Measurements from ENCODE around the gene TBCB. TPM values are rescaled to one million over a fixed set of nuclear protein-coding genes. Genes with fewer than 3 reads are reported as not detected.
"Not testable (repeated sequence)": the region's sequence is repeated elsewhere in the genome, so short reads cannot be mapped to it uniquely, and the experiment has no call there.

Gene TBCB
- total RNA-seq, 1 experiment from 2014 or later = 141 TPM

- BruUV-seq (replicated peaks) = no TSS peak
- ChIA-PET RAD21 (ENCODE audit: low non-redundant PET in 1 of 2, low total read pairs in 2 of 2, uncharacterized antibody in 2 of 2, unreplicated experiment in 2 of 2) (no interaction called here), POLR2A (no interaction called here), CTCF (interaction anchor here (1.8 kb wide), 1 partner anchor 45 kb away, joined by 6 read pairs; no protein-coding TSS in a partner anchor)
- peaks cover 6 to 13% of the 10 kb centered on the region in 2 experiments; a peak in 3 of 4 replicates for H3K4me1 ChIP-seq (ENCODE audit: control insufficient read depth in 1 of 2, insufficient read depth in 2 of 2, low read length in 2 of 2)
- H2AFZ ChIP-seq (ENCODE audit: low read depth, low read length, poor library complexity, severe bottlenecking) = no peak overlapping the region
- no peaks in the 10 kb centered on the region for H4K20me1 ChIP-seq (ENCODE audit: insufficient read depth)
- no peaks in the 10 kb centered on the region for H3K9me3 ChIP-seq (ENCODE audit: control insufficient read depth in 1 of 2, insufficient read depth in 1 of 2, low read depth in 1 of 2, low read length in 2 of 2)
- no peak overlapping the region for H3K9ac ChIP-seq (ENCODE audit: low read length)
- TF ChIP-seq SP1 (IDR thresholded peaks at IDR 0.05; ENCODE audit: low read depth) = no peak
- TF ChIP-seq ZBTB33 (IDR thresholded peaks at IDR 0.05; ENCODE audit: extremely low read depth, insufficient replicate concordance, low read length) = no peak
- no peak for TF ChIP-seq EZH2phosphoT487 (IDR thresholded peaks at IDR 0.05; ENCODE audit: borderline replicate concordance)
- TF ChIP-seq JUND (IDR thresholded peaks at IDR 0.05) = no peak
- no peak for TF ChIP-seq ZNF274 (IDR thresholded peaks at IDR 0.05; ENCODE audit: low read depth, low read length)
- TF ChIP-seq FOSL1 (IDR thresholded peaks at IDR 0.05; ENCODE audit: low read depth) = no peak
- no peak for TF ChIP-seq CTCF (IDR thresholded peaks at IDR 0.05 in 2 of 3, conservative IDR thresholded peaks at IDR 0.05 in 1 of 3; ENCODE audit: borderline replicate concordance in 1 of 3, insufficient read depth in 1 of 3, low read depth in 2 of 3, low read length in 2 of 3)
- TF ChIP-seq POLR2AphosphoS5 (IDR thresholded peaks at IDR 0.05; ENCODE audit: low read depth, low read length) = no peak
- TF ChIP-seq SRF (IDR thresholded peaks at IDR 0.05; ENCODE audit: low read depth) = no peak
- no peak for TF ChIP-seq TCF7L2 (IDR thresholded peaks at IDR 0.05; ENCODE audit: borderline replicate concordance, extremely low read depth, insufficient read depth, insufficient read length)
- intact Hi-C loops (cut with micrococcal nuclease) = no loop called here
- no peak overlapping the region for H3K4me2 ChIP-seq (ENCODE audit: low read length)
- ATAC-seq (no peak), DNase-seq (ENCODE audit: low read depth, low spot score) (no peak)
- H3K27me3 ChIP-seq (ENCODE audit: insufficient read depth, low read length) = no peaks in the 10 kb centered on the region
- H3K79me2 ChIP-seq (ENCODE audit: insufficient read depth, low read length) = no peaks in the 10 kb centered on the region
- no peak overlapping the region for H3K27ac ChIP-seq (ENCODE audit: low read depth, low read length)
- no peak overlapping the region for H3K4me3 ChIP-seq (replicated peaks in 1 of 2; ENCODE audit: low read depth in 1 of 2, low read length in 2 of 2)
- H3K36me3 ChIP-seq (ENCODE audit: control insufficient read depth in 1 of 2, insufficient read depth in 2 of 2, low read length in 2 of 2) = no peaks in the 10 kb centered on the region
- no peaks in the 10 kb centered on the region for H3K9me2 ChIP-seq (ENCODE audit: insufficient read depth)
Observed at GRCh38 chr19:36172852-36173251, 57.6 kb downstream of the TBCB start.

GRCh38 chr19:36173846-36174245, 58.6 kb downstream of the TBCB start:
- H3K4me2 ChIP-seq (ENCODE audit: low read length); ATAC-seq; H3K79me2 ChIP-seq (ENCODE audit: insufficient read depth, low read length); H2AFZ ChIP-seq (ENCODE audit: low read depth, low read length, poor library complexity, severe bottlenecking); POLR2A ChIA-PET; H3K9me3 ChIP-seq (ENCODE audit: control insufficient read depth in 1 of 2, insufficient read depth in 1 of 2, low read depth in 1 of 2, low read length in 2 of 2); BruUV-seq (replicated peaks); H4K20me1 ChIP-seq (ENCODE audit: insufficient read depth); H3K36me3 ChIP-seq (ENCODE audit: control insufficient read depth in 1 of 2, insufficient read depth in 2 of 2, low read length in 2 of 2); DNase-seq (ENCODE audit: low read depth, low spot score); H3K4me3 ChIP-seq (replicated peaks in 1 of 2; ENCODE audit: low read depth in 1 of 2, low read length in 2 of 2); H3K9ac ChIP-seq (ENCODE audit: low read length); H3K9me2 ChIP-seq (ENCODE audit: insufficient read depth); H3K27ac ChIP-seq (ENCODE audit: low read depth, low read length); H3K27me3 ChIP-seq (ENCODE audit: insufficient read depth, low read length); intact Hi-C loops (cut with micrococcal nuclease): not testable (repeated sequence)
- ChIA-PET CTCF (interaction anchor here (0.7 to 1.8 kb wide), 2 partner anchors 46 to 243 kb away, joined by 4 to 6 read pairs; no protein-coding TSS in a partner anchor), RAD21 (ENCODE audit: low non-redundant PET in 1 of 2, low total read pairs in 2 of 2, uncharacterized antibody in 2 of 2, unreplicated experiment in 2 of 2) (interaction anchor here in 1 of 2 experiments (0.7 kb wide), 1 partner anchor 384 kb away, joined by 3 read pairs; no protein-coding TSS in a partner anchor)
- peaks cover 6 to 13% of the 10 kb centered on the region in 2 experiments; a peak in 3 of 4 replicates for H3K4me1 ChIP-seq (ENCODE audit: control insufficient read depth in 1 of 2, insufficient read depth in 2 of 2, low read length in 2 of 2)
